Tibial nerve (tissue), 4 donors: ENCODE data around the gene CIITA.

Experiments
- EP300 ChIP-seq, 2 donors: sonication (generic); formaldehyde crosslinking; IDR thresholded peaks; one replicate each; pipeline ENCODE4 v1.6.1; 2017; ENCODE audit warnings: antibody characterized with exemption in 2 of 2, mild to moderate bottlenecking in 1 of 2
- POLR2A ChIP-seq, 2 donors: fragments of 450-650 bp; IDR thresholded peaks; one replicate each; pipeline ENCODE4 v1.6.1; 2017; ENCODE audit warnings: antibody characterized with exemption in 2 of 2, mild to moderate bottlenecking in 2 of 2, moderate library complexity in 2 of 2
- TF ChIP-seq, protein P1 (sequence below), 5 experiments: fragments of 200-600 bp in 3 of 5; fragments of 450-650 bp in 2 of 5; sonication (generic) in 3 of 5; IDR thresholded peaks; one replicate each; pipeline ENCODE4 v1.5.1; 2016 to 2019; ENCODE audit warnings: antibody characterized with exemption in 5 of 5, mild to moderate bottlenecking in 3 of 5, moderate library complexity in 2 of 5

DNA sequence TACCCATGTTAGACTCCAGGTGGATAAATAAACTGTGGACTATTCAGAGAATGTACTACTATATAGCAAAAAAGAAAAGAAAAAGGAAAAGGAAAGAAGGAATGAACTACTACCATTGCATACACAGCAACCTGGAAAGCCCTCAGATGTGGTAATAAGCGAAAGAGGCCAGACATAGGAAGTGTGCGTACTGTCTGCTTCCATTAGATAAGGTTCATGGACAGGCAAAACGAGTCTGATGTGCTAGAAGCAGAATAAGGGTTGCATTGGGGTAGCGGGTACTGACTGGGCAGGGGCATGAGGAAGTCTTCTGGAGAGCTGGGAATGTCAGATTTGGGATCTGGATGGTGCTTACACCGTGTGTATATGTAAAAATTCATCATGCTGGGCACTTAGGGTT is 89.1 kb downstream of the CIITA start:
- no peak for TF ChIP-seq POLR2A (IDR thresholded peaks at IDR 0.05)
- TF ChIP-seq, protein P1, sequence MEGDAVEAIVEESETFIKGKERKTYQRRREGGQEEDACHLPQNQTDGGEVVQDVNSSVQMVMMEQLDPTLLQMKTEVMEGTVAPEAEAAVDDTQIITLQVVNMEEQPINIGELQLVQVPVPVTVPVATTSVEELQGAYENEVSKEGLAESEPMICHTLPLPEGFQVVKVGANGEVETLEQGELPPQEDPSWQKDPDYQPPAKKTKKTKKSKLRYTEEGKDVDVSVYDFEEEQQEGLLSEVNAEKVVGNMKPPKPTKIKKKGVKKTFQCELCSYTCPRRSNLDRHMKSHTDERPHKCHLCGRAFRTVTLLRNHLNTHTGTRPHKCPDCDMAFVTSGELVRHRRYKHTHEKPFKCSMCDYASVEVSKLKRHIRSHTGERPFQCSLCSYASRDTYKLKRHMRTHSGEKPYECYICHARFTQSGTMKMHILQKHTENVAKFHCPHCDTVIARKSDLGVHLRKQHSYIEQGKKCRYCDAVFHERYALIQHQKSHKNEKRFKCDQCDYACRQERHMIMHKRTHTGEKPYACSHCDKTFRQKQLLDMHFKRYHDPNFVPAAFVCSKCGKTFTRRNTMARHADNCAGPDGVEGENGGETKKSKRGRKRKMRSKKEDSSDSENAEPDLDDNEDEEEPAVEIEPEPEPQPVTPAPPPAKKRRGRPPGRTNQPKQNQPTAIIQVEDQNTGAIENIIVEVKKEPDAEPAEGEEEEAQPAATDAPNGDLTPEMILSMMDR (IDR thresholded peaks at IDR 0.05) = no peak
- no peak for TF ChIP-seq EP300 (IDR thresholded peaks at IDR 0.05)
